PC-3 (cell line): Measurements from ENCODE around the gene B4GALNT3. TPM values are rescaled to one million over a fixed set of nuclear protein-coding genes. Genes with fewer than 3 reads are reported as not detected.

ENCODE experiments used
- ATAC-seq: fragments of 200-7000 bp; cut with Tn5 transposase; 2 replicates; pipeline ENCODE4 v1.9.1; 2020; ENCODE audit warnings: mild to moderate bottlenecking, moderate library complexity
- BruUV-seq: library from RNA; stranded (reverse); fragments of 400-500 nt; replicated peaks from 2 replicates; lab custom pipeline; 2021; lab: Mats Ljungman, UMichigan
- CTCF ChIA-PET: fragments of 300-600 bp; sonication (Branson Sonifier 250); formaldehyde crosslinking; loops from one replicate; lab custom pipeline; 2022; ENCODE audit warnings: antibody characterized with exemption; lab: Charles Lee
- POLR2A ChIA-PET: fragments of 300-600 bp; sonication (Branson Sonifier 250); formaldehyde crosslinking; loops from one replicate; lab custom pipeline; 2022; ENCODE audit warnings: antibody characterized with exemption; ENCODE audit not compliant: unreplicated experiment; lab: Charles Lee
- DNase-seq: peaks from one replicate; pipeline ENCODE4 v3.0.0-alpha.2; 2015
- H2AFZ ChIP-seq: fragments of 300-600 bp; sonication (generic); 2 replicates; pipeline ENCODE4 v1.6.0; 2016; ENCODE audit warnings: antibody characterized with exemption, low read length
- H3F3A ChIP-seq: fragments of 300-600 bp; sonication (generic); one replicate; pipeline ENCODE4 v1.6.0; 2017; ENCODE audit warnings: antibody characterized with exemption, low read length, control low read depth, mild to moderate bottlenecking; ENCODE audit not compliant: unreplicated experiment
- H3K27ac ChIP-seq: fragments of 300-600 bp; sonication (generic); 2 replicates; pipeline ENCODE4 v1.5.1; 2016; ENCODE audit warnings: mild to moderate bottlenecking, low read length
- H3K27me3 ChIP-seq: fragments of 300-600 bp; sonication (generic); 2 replicates; pipeline ENCODE4 v1.6.1; 2016; ENCODE audit warnings: low read length, mixed read lengths
- H3K36me3 ChIP-seq: fragments of 300-600 bp; sonication (generic); 2 replicates; pipeline ENCODE4 v1.6.1; 2016; ENCODE audit warnings: low read depth, mixed run types, low read length, mixed read lengths
- H3K4me1 ChIP-seq: fragments of 300-600 bp; sonication (generic); 2 replicates; pipeline ENCODE4 v1.5.1; 2016; ENCODE audit warnings: low read length; ENCODE audit not compliant: insufficient read depth
- H3K4me2 ChIP-seq: fragments of 300-600 bp; sonication (generic); 2 replicates; pipeline ENCODE4 v1.6.0; 2016; ENCODE audit warnings: low read length
- H3K4me3 ChIP-seq: fragments of 300-600 bp; sonication (generic); 2 replicates; pipeline ENCODE4 v1.5.1; 2016; ENCODE audit warnings: mild to moderate bottlenecking, low read length, mixed read lengths
- H3K79me2 ChIP-seq: fragments of 300-600 bp; sonication (generic); 2 replicates; pipeline ENCODE4 v1.6.1; 2017; ENCODE audit warnings: low read length, mixed read lengths
- H3K9ac ChIP-seq: fragments of 300-600 bp; sonication (generic); 2 replicates; pipeline ENCODE4 v1.6.0; 2016; ENCODE audit warnings: mild to moderate bottlenecking, low read length
- H3K9me2 ChIP-seq: fragments of 300-600 bp; sonication (generic); replicated peaks from 2 replicates; pipeline ENCODE4 v1.6.1; 2016; ENCODE audit warnings: mixed run types, low read length, mixed read lengths
- H3K9me3 ChIP-seq: fragments of 300-600 bp; sonication (generic); 2 replicates; pipeline ENCODE4 v1.6.1; 2016; ENCODE audit warnings: low read length, mixed read lengths
- H4K20me1 ChIP-seq: fragments of 300-600 bp; sonication (generic); 2 replicates; pipeline ENCODE4 v1.6.1; 2016; ENCODE audit warnings: low read length, mixed read lengths
- EZH2 ChIP-seq: fragments of 300-600 bp; sonication (generic); IDR thresholded peaks from one replicate; pipeline ENCODE4 v1.6.1; 2017; ENCODE audit warnings: antibody characterized with exemption, mild to moderate bottlenecking, low read length; ENCODE audit not compliant: unreplicated experiment
- EZH2phosphoT487 ChIP-seq: fragments of 300-600 bp; sonication (generic); IDR thresholded peaks from 2 replicates; pipeline ENCODE4 v1.6.1; 2018; ENCODE audit warnings: mild to moderate bottlenecking, antibody characterized with exemption, low read length, borderline replicate concordance
- intact Hi-C: fragments of 100-400 bp; cut with micrococcal nuclease; formaldehyde crosslinking; loops from 2 replicates; pipeline ENCODE4 v1.9.0; 2023
- total RNA-seq: library from RNA; depleted of rRNA; stranded (reverse); fragments of >200 nt; gene quantifications from 2 replicates; pipeline ENCODE4 v1.2.3, GENCODE V29; 2014
- TF ChIP-seq, protein P1 (sequence below): fragments of 300-600 bp; sonication (generic); conservative IDR thresholded peaks from 2 replicates; pipeline ENCODE4 v1.5.1; 2017; ENCODE audit warnings: antibody characterized with exemption, low read depth, mild to moderate bottlenecking, low read length

The B4GALNT3 gene
- total RNA-seq, 1 experiment from 2014 or later: 3.7 TPM

GRCh38 chr12:585062-586061 is 125.6 kb downstream of the B4GALNT3 start:
- Histone ChIP-seq H3K9me2 (no peaks in the 10 kb centered on the region), H3K36me3 (no peaks in the 10 kb centered on the region), H3F3A (no peaks in the 10 kb centered on the region), H3K27ac (no peak overlapping the region), H3K9ac (no peak overlapping the region), H3K9me3 (no peaks in the 10 kb centered on the region), H3K79me2 (no peaks in the 10 kb centered on the region), H3K4me2 (no peak overlapping the region), H3K4me3 (no peak overlapping the region), H2AFZ (no peak overlapping the region), H3K4me1 (no peaks in the 10 kb centered on the region), H4K20me1 (no peaks in the 10 kb centered on the region), H3K27me3 (no peaks in the 10 kb centered on the region)
- no TSS peak for BruUV-seq
- no peak for ATAC-seq
- intact Hi-C loops: no loop called here
- DNase-seq: no peak
- ChIA-PET POLR2A (no interaction called here), CTCF (no interaction called here)
- TF ChIP-seq EZH2phosphoT487 (no peak), EZH2 (no peak)
- TF ChIP-seq, protein P1, sequence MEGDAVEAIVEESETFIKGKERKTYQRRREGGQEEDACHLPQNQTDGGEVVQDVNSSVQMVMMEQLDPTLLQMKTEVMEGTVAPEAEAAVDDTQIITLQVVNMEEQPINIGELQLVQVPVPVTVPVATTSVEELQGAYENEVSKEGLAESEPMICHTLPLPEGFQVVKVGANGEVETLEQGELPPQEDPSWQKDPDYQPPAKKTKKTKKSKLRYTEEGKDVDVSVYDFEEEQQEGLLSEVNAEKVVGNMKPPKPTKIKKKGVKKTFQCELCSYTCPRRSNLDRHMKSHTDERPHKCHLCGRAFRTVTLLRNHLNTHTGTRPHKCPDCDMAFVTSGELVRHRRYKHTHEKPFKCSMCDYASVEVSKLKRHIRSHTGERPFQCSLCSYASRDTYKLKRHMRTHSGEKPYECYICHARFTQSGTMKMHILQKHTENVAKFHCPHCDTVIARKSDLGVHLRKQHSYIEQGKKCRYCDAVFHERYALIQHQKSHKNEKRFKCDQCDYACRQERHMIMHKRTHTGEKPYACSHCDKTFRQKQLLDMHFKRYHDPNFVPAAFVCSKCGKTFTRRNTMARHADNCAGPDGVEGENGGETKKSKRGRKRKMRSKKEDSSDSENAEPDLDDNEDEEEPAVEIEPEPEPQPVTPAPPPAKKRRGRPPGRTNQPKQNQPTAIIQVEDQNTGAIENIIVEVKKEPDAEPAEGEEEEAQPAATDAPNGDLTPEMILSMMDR: no peak

DNA sequence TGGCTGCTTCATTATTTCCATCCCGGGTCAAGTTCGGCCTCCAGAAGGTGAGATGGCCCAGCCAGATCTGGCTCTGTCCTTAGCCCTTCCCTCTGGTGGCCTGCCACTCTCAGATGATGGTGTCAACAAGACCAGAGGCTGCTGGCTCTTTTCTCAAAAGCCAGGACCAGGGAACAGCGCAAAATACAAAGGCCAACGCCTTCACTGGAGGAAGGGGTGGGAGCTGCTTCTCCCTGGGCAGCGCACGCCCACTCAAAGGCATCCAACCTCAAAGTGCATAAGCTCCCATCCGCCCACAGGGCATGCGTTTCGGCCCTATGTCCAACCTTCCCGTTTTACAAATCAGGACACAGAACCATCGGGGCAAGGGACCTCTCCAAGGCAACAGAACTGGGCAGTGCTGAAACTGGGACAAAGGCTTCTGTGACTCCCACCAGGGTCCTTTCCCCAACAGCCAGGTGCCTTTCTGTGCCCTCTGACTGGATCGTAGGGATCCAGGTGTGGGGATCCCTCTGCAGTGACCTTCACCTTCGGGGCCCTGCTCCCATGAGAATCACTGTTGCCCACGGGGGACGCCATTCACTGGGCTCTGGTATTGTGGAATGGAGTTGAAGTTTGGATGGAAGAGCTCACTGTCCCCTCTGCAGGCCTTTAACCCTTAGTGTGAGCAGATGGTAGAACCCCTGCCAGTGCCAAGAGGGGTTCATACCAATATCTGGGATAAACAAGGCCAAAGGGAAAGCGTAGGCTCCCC is 126.8 kb downstream of the B4GALNT3 start:
- Histone ChIP-seq H3K9ac (no peak overlapping the region), H3K4me3 (no peak overlapping the region), H2AFZ (no peak overlapping the region), H3K27me3 (no peaks in the 10 kb centered on the region), H3K36me3 (no peaks in the 10 kb centered on the region), H4K20me1 (no peaks in the 10 kb centered on the region), H3K27ac (no peak overlapping the region), H3K4me1 (no peaks in the 10 kb centered on the region), H3K9me2 (no peaks in the 10 kb centered on the region), H3K79me2 (no peaks in the 10 kb centered on the region), H3F3A (no peaks in the 10 kb centered on the region), H3K4me2 (no peak overlapping the region), H3K9me3 (no peaks in the 10 kb centered on the region)
- POLR2A ChIA-PET: no interaction called here
- ATAC-seq (no peak), DNase-seq (no peak)
- BruUV-seq: no TSS peak
- CTCF ChIA-PET: no interaction called here
- no peak for TF ChIP-seq EZH2phosphoT487
- no peak for TF ChIP-seq EZH2
- TF ChIP-seq, protein P1: no peak
- intact Hi-C loops: no loop called here
